Mucosa of descending colon (tissue), 3 donors: ENCODE data around the gene PARD6A. TPM values are rescaled to one million over a fixed set of nuclear protein-coding genes. Genes with fewer than 3 reads are reported as not detected.
"Not testable (repeated sequence)": the region's sequence is repeated elsewhere in the genome, so short reads cannot be mapped to it uniquely, and the experiment has no call there.

ENCODE experiments used
- ATAC-seq: fragments of 200-7000 bp; cut with Tn5 transposase; one replicate; pipeline ENCODE4 v1.9.1; 2020; ENCODE audit warnings: mild to moderate bottlenecking, moderate library complexity
- DNase-seq, 3 donors: peaks; one replicate each; pipeline ENCODE4 v3.0.0-alpha.2; 2020
- H3K36me3 ChIP-seq: fragments of 200-600 bp; one replicate; pipeline ENCODE4 v1.8.0; 2021; ENCODE audit warnings: low read depth, mild to moderate bottlenecking
- H3K4me1 ChIP-seq: fragments of 200-600 bp; one replicate; pipeline ENCODE4 v1.8.0; 2021; ENCODE audit warnings: low read depth, mild to moderate bottlenecking
- H3K4me3 ChIP-seq: fragments of 200-600 bp; one replicate; pipeline ENCODE4 v1.8.0; 2021; ENCODE audit warnings: mild to moderate bottlenecking
- H3K9me3 ChIP-seq: fragments of 200-600 bp; one replicate; pipeline ENCODE4 v1.8.0; 2021; ENCODE audit warnings: mild to moderate bottlenecking
- intact Hi-C, 2 donors: fragments of 100-400 bp; cut with DNase I in 1 of 2; cut with micrococcal nuclease in 1 of 2; formaldehyde crosslinking; loops; one replicate each; pipeline versions ENCODE4 v1.11.0 to v1.11.1; 2022; cut with DNase I, micrococcal nuclease
- total RNA-seq, 3 donors: library from RNA; stranded (reverse); fragmentation: NEBNext Ultra II Directional in 2 of 3; extraction: Animal tissue kit (Norgen Biotek cat#: 25700) in 2 of 3; gene quantifications; one replicate each; pipeline versions ENCODE4 v1.2.1 to v1.2.4, GENCODE V29; 2021 to 2023
- TF ChIP-seq, protein P1 (sequence below): fragments of 200-600 bp; IDR thresholded peaks from one replicate; pipeline ENCODE4 v1.8.0; 2022; ENCODE audit warnings: antibody characterized with exemption, mild to moderate bottlenecking
- donor health status: DM: no; HTN: no; CAD: no; lungs with moderate emphysema.
- donor health status: DM: no; HTN: no; CAD: no.
- donor health status: DM: no; HTN: yes; CAD: no.

Gene PARD6A
- total RNA-seq, 3 donors from 2014 or later, result 2.3 to 9.1 (median 3.7) TPM

DNA sequence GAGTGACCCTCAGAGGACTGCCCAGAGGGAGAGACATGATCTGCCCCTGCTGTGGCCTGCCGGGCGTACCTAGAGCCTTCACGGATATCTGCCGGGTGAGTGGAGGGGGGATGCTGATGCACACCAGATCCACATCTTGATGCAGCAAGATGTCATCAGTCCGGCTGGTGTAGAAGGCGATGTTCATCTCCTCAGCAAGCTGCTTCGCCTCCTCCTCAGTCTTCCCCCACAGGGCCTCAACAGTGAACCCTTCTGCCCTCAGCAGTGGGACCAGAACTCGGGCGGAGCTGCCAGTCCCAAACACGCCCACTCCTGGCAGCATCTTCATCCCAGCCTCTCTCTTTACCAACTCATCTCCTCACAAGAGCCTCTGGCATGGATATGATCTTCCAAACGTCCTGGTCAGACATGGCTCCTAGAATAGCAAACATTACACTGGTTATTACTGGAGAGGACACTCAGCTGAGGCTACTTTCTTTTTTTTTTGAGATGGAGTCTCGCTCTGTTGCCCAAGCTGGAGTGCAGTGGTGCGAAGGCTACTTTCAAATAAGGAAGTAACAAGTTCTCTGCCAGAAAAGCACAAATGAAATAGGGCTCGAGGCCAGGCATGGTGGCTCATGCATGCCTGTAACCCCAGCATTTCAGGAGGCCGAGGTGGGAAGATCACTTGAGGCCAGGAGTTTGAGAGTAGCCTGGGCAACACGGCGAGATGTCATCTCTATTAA is 24.8 kb downstream of the PARD6A start:
- DNase-seq, result no peak
- no peaks in the 10 kb centered on the region for H3K4me1 ChIP-seq
- H3K9me3 ChIP-seq, result no peaks in the 10 kb centered on the region
- intact Hi-C loops, result no loop called here
- no peak overlapping the region for H3K4me3 ChIP-seq
- TF ChIP-seq, protein P1, sequence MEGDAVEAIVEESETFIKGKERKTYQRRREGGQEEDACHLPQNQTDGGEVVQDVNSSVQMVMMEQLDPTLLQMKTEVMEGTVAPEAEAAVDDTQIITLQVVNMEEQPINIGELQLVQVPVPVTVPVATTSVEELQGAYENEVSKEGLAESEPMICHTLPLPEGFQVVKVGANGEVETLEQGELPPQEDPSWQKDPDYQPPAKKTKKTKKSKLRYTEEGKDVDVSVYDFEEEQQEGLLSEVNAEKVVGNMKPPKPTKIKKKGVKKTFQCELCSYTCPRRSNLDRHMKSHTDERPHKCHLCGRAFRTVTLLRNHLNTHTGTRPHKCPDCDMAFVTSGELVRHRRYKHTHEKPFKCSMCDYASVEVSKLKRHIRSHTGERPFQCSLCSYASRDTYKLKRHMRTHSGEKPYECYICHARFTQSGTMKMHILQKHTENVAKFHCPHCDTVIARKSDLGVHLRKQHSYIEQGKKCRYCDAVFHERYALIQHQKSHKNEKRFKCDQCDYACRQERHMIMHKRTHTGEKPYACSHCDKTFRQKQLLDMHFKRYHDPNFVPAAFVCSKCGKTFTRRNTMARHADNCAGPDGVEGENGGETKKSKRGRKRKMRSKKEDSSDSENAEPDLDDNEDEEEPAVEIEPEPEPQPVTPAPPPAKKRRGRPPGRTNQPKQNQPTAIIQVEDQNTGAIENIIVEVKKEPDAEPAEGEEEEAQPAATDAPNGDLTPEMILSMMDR, result no peak
- ATAC-seq, result peak; percentile 25
- H3K36me3 ChIP-seq, result no peaks in the 10 kb centered on the region

DNA sequence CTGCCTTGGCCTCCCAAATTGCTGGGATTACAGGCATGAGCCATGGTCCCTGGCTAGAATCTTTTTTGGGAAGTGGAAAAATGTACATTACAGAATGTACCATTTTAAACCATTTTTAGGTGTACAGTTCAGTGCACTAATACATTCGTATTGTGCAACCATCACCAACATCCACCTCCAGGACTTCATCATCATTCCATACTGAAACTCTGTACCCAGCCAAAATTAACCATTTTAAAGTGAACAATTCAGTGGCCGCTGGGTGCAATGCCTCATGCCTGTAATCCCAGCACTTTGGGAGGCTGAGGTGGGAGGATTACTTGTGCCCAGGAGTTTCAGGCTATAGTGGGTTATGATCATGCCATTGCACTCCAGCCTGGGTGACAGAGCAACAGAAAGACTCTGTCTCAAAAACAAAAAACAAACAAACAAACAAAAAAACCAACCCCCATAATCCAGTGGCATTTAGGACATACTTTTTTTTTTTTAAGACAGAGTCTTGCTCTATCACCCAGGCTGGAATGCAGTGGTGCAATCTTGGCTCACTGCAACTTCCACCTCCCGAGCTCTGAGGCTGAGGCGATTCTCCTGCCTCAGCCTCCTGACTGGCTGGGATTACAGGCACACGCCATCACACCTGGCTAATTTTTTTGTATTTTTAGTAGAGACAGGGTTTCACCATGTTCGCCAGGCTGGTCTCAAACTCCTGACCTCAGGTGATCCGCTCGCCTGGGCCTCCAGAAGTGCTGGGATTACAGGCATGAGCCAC is 32.9 kb downstream of the PARD6A start:
- H3K4me3 ChIP-seq, H3K9me3 ChIP-seq, DNase-seq: not testable (repeated sequence)

DNA sequence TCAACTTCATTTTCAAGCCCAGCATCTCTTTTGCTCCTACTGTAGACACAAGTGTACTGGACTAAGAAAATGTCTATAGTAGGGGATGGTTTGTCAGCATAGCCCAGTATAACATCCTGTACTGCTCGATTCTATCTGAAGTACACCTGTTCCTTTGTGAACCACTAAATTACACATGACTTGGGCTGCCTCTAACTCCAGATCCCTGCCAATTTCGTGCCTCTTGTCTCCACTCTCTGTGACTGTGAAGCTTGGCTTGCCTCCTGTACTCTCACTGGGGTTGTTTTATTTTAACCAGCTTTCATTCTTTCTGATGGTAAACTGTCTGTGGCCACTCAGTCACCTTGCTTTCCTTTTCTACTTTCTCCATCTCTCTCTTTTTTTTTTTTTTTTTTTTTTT is 33.9 kb downstream of the PARD6A start:
- H3K4me1 ChIP-seq, result peaks cover 12% of the 10 kb centered on the region
- ATAC-seq (no peak), DNase-seq (no peak)
- no peaks in the 10 kb centered on the region for H3K36me3 ChIP-seq
- no peaks in the 10 kb centered on the region for H3K9me3 ChIP-seq
- no peak overlapping the region for H3K4me3 ChIP-seq
- intact Hi-C loops, result no loop called here
- TF ChIP-seq, protein P1, result no peak

More for the DNA sequence above, 32.9 kb downstream of the PARD6A start:
- intact Hi-C loops, ATAC-seq, H3K36me3 ChIP-seq: not testable (repeated sequence)
- H3K4me1 ChIP-seq, result peaks cover 10% of the 10 kb centered on the region

DNA sequence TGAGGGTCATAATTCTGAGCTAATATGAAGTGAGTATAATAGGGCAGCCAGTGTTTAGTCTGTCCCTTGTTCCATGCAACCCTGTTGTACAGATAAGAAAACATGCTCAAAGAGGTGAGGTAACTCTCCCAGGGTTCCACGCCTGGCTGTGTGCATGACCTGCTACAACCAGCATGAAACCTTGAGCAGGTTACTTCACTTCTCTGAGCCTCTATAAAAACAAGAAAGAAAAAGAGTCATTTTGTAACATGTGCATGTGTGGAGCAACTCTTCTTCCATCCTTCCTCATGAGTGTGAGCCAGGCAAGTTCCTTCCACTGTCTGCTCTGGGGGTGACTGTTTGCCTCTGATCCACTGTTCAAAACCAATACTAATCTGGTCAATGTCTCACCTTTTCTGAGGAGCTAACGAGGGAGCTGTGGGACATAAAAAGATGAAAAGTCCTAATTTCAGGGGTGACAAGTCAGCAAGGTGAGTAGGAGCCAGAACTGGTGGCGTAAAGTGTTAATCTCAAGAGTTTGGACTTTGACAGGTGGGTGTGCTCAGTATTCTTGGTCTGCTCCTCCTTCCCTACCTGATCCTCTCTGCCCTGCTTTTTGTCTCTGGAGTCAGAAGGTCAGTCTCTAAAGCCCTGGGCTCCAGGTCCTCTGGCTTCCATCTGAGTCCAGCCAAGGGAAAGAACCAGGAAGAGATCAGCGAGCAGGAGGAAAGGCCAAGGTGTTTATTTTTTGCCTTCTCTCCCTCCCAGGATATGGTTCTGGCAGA is 36.8 kb downstream of the PARD6A start:
- Histone ChIP-seq H3K36me3 (no peaks in the 10 kb centered on the region), H3K9me3 (no peaks in the 10 kb centered on the region), H3K4me1 (peaks cover 12% of the 10 kb centered on the region), H3K4me3 (no peak overlapping the region)
- ATAC-seq (peak; percentile 94), DNase-seq (no peak)
- TF ChIP-seq, protein P1, result no peak
- intact Hi-C loops, result no loop called here

DNA sequence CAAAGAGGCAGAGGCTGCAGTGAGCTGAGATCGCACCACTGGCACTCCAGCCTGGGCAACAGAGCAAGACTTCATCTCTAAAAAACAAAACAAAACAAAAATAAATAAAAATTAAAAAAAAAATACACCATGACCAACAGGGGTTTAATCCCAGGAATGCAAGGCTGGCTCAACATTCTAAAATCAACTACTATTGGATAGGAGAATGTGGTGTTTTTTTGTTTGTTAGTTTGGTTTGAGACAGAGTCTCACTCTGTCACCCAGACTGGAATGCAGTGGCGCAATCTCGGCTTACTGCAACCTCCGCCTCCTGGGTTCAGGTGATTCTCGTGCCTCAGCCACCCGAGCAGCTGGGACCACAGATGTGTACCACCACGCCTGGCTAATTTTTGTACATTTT is 38.5 kb downstream of the PARD6A start:
- TF ChIP-seq, protein P1, result no peak
- no peak for ATAC-seq
- intact Hi-C loops, result no loop called here
- peaks cover 12% of the 10 kb centered on the region for H3K4me1 ChIP-seq
- H3K4me3 ChIP-seq, result no peak overlapping the region
- H3K36me3 ChIP-seq, result no peaks in the 10 kb centered on the region
- DNase-seq, result no peak
- H3K9me3 ChIP-seq, result no peaks in the 10 kb centered on the region
